Spleen (tissue), 11 donors: ENCODE results near the gene BECN2. TPM values are rescaled to one million over a fixed set of nuclear protein-coding genes. Genes with fewer than 3 reads are reported as not detected.
A peak's percentile ranks its signal among the peaks of the same experiment; 100 is the strongest.

ENCODE experiments used
- DNase-seq: peaks from one replicate; pipeline ENCODE4 v3.0.0-alpha.2; 2020
- H3K27ac ChIP-seq, 8 donors: fragments of 200-600 bp; sonication (generic) in 7 of 8; 1 replicate in 4 of 8; 2 replicates in 4 of 8; pipeline versions ENCODE4 v1.5.0 to v1.8.0; 2016 to 2021; ENCODE audit warnings: inconsistent platforms in 4 of 8, mild to moderate bottlenecking in 4 of 8, moderate library complexity in 1 of 8
- H3K27me3 ChIP-seq, 7 donors: fragments of 200-600 bp; sonication (generic) in 6 of 7; replicated peaks in 1 of 7; 1 replicate in 4 of 7; 2 replicates in 3 of 7; pipeline versions ENCODE4 v1.5.0 to v1.8.0; 2016 to 2021; ENCODE audit warnings: inconsistent platforms in 3 of 7, mild to moderate bottlenecking in 1 of 7
- H3K36me3 ChIP-seq, 6 donors: fragments of 200-600 bp; sonication (generic) in 5 of 6; 1 replicate in 4 of 6; 2 replicates in 2 of 6; pipeline versions ENCODE4 v1.5.0 to v1.8.0; 2016 to 2021; ENCODE audit warnings: inconsistent platforms in 2 of 6
- H3K4me1 ChIP-seq, 6 donors: fragments of 200-600 bp; sonication (generic) in 5 of 6; 1 replicate in 3 of 6; 2 replicates in 3 of 6; pipeline versions ENCODE4 v1.5.0 to v1.8.0; 2016 to 2021; ENCODE audit warnings: inconsistent platforms in 3 of 6
- H3K4me3 ChIP-seq, 8 donors: fragments of 200-600 bp; sonication (generic) in 7 of 8; 1 replicate in 4 of 8; 2 replicates in 4 of 8; pipeline versions ENCODE4 v1.5.0 to v1.8.0; 2016 to 2021; ENCODE audit warnings: inconsistent platforms in 4 of 8, mild to moderate bottlenecking in 4 of 8, moderate library complexity in 2 of 8
- H3K9me3 ChIP-seq, 8 donors: fragments of 200-600 bp; sonication (generic) in 7 of 8; 1 replicate in 4 of 8; 2 replicates in 4 of 8; pipeline versions ENCODE4 v1.5.0 to v1.8.0; 2016 to 2021; ENCODE audit warnings: inconsistent platforms in 4 of 8
- CTCF ChIP-seq, 11 experiments: fragments of 200-600 bp in 7 of 11; fragments of 450-650 bp in 4 of 11; sonication (generic) in 4 of 11; IDR thresholded peaks in 8 of 11; conservative IDR thresholded peaks in 3 of 11; 1 replicate in 7 of 11; 2 replicates in 4 of 11; pipeline versions ENCODE4 v1.4.0 to v1.8.0; 2016 to 2021; ENCODE audit warnings: antibody characterized with exemption in 11 of 11, inconsistent platforms in 4 of 11, mild to moderate bottlenecking in 1 of 11
- POLR2A ChIP-seq, 3 donors: fragments of 450-650 bp; IDR thresholded peaks; one replicate each; pipeline ENCODE4 v1.5.1; 2017; ENCODE audit warnings: antibody characterized with exemption in 3 of 3, mild to moderate bottlenecking in 1 of 3
- POLR2AphosphoS5 ChIP-seq, 3 donors: sonication (generic); formaldehyde crosslinking; IDR thresholded peaks; one replicate each; pipeline ENCODE4 v1.5.1; 2017; ENCODE audit warnings: antibody characterized with exemption in 3 of 3
- WGBS, 5 donors: extraction: QIAGEN DNeasy Blood & Tissue Kit in 3 of 5; methylation state at CpG; one replicate each; pipeline versions ENCODE4 v1.1.5 to v1.1.7; 2013 to 2018; 5-methylcytosine and 5-hydroxymethylcytosine counted together
- intact Hi-C: fragments of 100-400 bp; cut with DNase I; formaldehyde crosslinking; loops from one replicate; pipeline ENCODE4 v1.15.0; 2023; ENCODE audit warnings: low total_unique reads
- polyA plus RNA-seq, 3 donors: library from polyadenylated mRNA; stranded (reverse); fragments of 200-250 nt; gene quantifications; one replicate each; pipeline ENCODE4 v1.2.1, GENCODE V29; 2013
- total RNA-seq, 7 donors: library from RNA; depleted of rRNA in 3 of 7; stranded (reverse); fragments of >200 nt in 3 of 7; fragmentation: NEBNext Ultra II Directional in 4 of 7; extraction: Animal tissue kit (Norgen Biotek cat#: 25700) in 4 of 7; gene quantifications; one replicate each; pipeline versions ENCODE4 v1.1.0 to v1.2.1, GENCODE V29; 2016 to 2021
- donor health status: healthy with polysubstance abuse.
- donor health status: DM: no; HTN: no; CAD: no; lungs with moderate emphysema.
- donor health status: DM: no; HTN: no; CAD: no.
- donor health status: Bipolar disorder and iron deficiency.
- donor health status: healthy.
- donor health status: DM: no; HTN: no; CAD: no.
- donor health status: DM: yes; HTN: yes; CAD: no.

BECN2 gene
- total and polyA plus RNA-seq, 10 donors, result not detected

GRCh38 chr1:241999026-241999425 is 41.5 kb downstream of the BECN2 start, which contains the start of gene MAP1LC3C:
TSS of gene MAP1LC3C (minus strand) at chr1:241999098. CDS start at chr1:241999008, 90 bp downstream.
- Histone ChIP-seq H3K27me3 (no peaks in the 10 kb centered on the region), H3K9me3 (no peaks in the 10 kb centered on the region), H3K4me3 (peak within 1 kb of the TSS in 6 of 8 donors; percentile 13 to 59 (median 28)), H3K27ac (no peak within 1 kb of the TSS), H3K36me3 (no peaks in the 10 kb centered on the region), H3K4me1 (peaks cover 0 to 13% (median 8%) of the 10 kb centered on the region in 6 donors)
- intact Hi-C loops, result no loop called here
- 44 to 56% (median 52%) methylated on average over 4 of the region's 4 CpGs for WGBS, 5 donors
- no peak for DNase-seq
- no peak for TF ChIP-seq POLR2A (IDR thresholded peaks at IDR 0.05)
- no peak for TF ChIP-seq CTCF (IDR thresholded peaks at IDR 0.05 in 8 of 11, conservative IDR thresholded peaks at IDR 0.05 in 3 of 11)
- no peak for TF ChIP-seq POLR2AphosphoS5 (IDR thresholded peaks at IDR 0.05)

GRCh38 chr1:242000434-242000833 is 42.9 kb downstream of the BECN2 start:
- no peak for DNase-seq
- 83 to 89% (median 86%) methylated on average over 7 of the region's 7 CpGs for WGBS, 5 donors
- intact Hi-C loops, result loop anchor here (10.0 kb wide), 1 partner anchor 106 kb away; no protein-coding TSS in a partner anchor
- no peaks in the 10 kb centered on the region for H3K36me3 ChIP-seq
- H3K4me1 ChIP-seq, result peaks cover 0 to 13% (median 8%) of the 10 kb centered on the region in 6 donors
- H3K4me3 ChIP-seq, result no peak overlapping the region
- no peaks in the 10 kb centered on the region for H3K27me3 ChIP-seq
- H3K9me3 ChIP-seq, result no peaks in the 10 kb centered on the region
- no peak for TF ChIP-seq POLR2A (IDR thresholded peaks at IDR 0.05)
- no peak for TF ChIP-seq POLR2AphosphoS5 (IDR thresholded peaks at IDR 0.05)
- no peak overlapping the region for H3K27ac ChIP-seq

GRCh38 chr1:242002072-242002471 is 44.5 kb downstream of the BECN2 start:
- H3K27ac ChIP-seq, result no peak overlapping the region
- H3K36me3 ChIP-seq, result no peaks in the 10 kb centered on the region
- no peak for TF ChIP-seq CTCF (IDR thresholded peaks at IDR 0.05 in 8 of 11, conservative IDR thresholded peaks at IDR 0.05 in 3 of 11)
- no peak for TF ChIP-seq POLR2A (IDR thresholded peaks at IDR 0.05)
- TF ChIP-seq POLR2AphosphoS5 (IDR thresholded peaks at IDR 0.05), result no peak
- H3K27me3 ChIP-seq, result no peaks in the 10 kb centered on the region
- H3K4me3 ChIP-seq, result no peak overlapping the region
- H3K4me1 ChIP-seq, result peaks cover 0 to 13% (median 8%) of the 10 kb centered on the region in 6 donors
- no peak for DNase-seq
- WGBS, 5 donors, result 66 to 88% (median 82%) methylated on average over 4 to 5 of the region's 5 CpGs
- no peaks in the 10 kb centered on the region for H3K9me3 ChIP-seq
- intact Hi-C loops, result loop anchor here (10.0 kb wide), 1 partner anchor 107 kb away; no protein-coding TSS in a partner anchor

- WGBS, 5 donors, result 77 to 86% (median 81%) methylated on average over 4 of the region's 4 CpGs
- no peak for TF ChIP-seq CTCF (IDR thresholded peaks at IDR 0.05 in 8 of 11, conservative IDR thresholded peaks at IDR 0.05 in 3 of 11)
- no peak for DNase-seq
- no peak overlapping the region for H3K4me3 ChIP-seq
- intact Hi-C loops, result loop anchor here (10.0 kb wide), 1 partner anchor 108 kb away; no protein-coding TSS in a partner anchor
- H3K9me3 ChIP-seq, result no peaks in the 10 kb centered on the region
- H3K27me3 ChIP-seq, result no peaks in the 10 kb centered on the region
- peaks cover 0 to 13% (median 8%) of the 10 kb centered on the region in 6 donors for H3K4me1 ChIP-seq
- no peak overlapping the region for H3K27ac ChIP-seq
- H3K36me3 ChIP-seq, result no peaks in the 10 kb centered on the region
These were observed 44.9 kb downstream of the BECN2 start for GRCh38 chr1:242002510-242002909.
